Stromal cell of bone marrow (primary cell): ENCODE data around the gene RPS5.
A peak's percentile ranks its signal among the peaks of the same experiment; 100 is the strongest.
"Not testable (repeated sequence)": the region's sequence is repeated elsewhere in the genome, so short reads cannot be mapped to it uniquely, and the experiment has no call there.

ENCODE experiments used
- DNase-seq: peaks from one replicate; pipeline ENCODE4 v3.0.0-alpha.2; 2012; ENCODE audit warnings: low read depth

RPS5 gene

DNA sequence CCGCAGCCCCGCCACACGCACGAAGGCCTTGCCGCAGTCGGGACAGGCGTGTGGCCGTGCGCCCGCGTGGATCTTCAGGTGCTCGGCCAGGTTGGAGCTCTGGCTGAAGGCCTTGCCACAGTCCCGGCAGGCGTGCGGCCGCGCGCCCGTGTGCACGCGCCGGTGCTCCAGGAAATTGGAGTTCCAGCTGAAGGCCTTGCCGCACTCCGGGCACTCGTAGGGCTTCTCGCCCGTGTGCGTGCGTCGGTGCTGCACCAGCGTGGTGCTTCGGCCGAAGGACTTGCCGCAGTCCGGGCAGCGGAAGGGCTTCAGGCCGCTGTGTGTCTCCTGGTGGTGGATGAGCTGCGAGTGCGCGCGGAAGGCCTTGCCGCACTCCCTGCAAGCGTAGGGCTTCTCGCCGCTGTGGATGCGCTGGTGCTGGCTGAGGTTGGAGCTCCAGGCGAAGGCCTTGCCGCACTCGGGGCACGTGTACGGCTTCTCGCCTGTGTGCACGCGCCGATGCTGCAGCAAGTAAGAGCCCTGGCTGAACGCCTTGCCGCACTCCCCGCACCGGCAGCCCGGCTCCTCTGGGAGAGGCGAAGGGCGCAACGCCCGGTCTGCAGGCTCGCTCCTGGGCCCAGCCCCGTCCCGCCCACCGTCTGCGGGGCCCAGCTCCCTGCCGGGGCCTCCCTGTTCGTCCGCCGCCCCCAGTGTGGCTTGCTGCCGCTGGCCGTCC lies 30.1 kb upstream of the RPS5 start:
- DNase-seq = no peak

DNA sequence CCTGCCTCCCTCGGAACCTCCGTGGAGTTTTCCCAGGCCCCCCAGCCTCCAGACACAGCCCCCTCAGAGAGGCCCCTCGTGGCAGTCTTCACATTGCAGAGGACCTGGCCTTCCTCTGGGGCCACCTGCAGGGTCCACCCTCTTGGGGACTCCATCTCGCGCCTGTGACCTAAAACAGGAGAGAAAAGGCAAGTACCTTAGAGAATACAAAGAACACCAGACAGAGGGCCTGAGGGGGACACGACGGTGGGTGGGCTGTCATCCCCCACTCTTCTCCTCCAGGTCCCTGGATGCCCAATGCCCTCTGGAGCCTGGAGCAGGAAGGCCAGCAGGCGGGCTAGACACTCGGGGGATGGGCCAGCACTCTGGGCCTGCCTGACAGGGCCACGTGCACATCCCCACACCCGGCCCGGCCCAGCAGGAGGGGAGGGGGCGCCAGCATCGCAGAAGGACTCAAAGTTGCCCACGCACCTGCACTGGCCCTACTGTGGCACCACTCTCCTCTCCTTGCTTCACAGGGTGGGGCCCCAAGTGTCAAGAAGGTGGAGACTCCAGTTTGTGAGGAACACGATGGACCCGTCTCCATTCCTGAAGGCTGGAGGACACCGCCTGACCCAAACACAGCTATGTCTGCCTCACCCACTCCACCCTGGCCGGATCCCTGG lies 29.5 kb upstream of the RPS5 start:
- DNase-seq = no peak

DNA sequence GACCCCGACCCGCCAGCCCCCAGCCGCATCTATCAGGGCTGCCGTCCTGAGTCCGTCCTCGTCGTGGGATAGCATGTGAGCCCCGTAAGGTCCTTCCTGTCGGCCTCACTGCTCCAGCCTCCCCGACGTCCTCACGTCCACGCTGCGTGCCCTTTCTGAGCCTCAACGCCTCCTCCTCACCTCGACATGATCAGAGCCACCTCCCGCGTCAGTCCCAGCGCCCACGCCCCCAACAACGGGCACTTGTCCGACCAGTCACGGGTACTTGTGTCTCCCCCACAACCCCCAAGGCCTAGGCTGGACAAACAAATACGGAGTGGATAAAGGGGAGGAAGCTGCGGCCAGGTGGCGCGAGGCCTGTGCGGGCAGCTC lies 25.2 kb upstream of the RPS5 start:
- DNase-seq = no peak

DNA sequence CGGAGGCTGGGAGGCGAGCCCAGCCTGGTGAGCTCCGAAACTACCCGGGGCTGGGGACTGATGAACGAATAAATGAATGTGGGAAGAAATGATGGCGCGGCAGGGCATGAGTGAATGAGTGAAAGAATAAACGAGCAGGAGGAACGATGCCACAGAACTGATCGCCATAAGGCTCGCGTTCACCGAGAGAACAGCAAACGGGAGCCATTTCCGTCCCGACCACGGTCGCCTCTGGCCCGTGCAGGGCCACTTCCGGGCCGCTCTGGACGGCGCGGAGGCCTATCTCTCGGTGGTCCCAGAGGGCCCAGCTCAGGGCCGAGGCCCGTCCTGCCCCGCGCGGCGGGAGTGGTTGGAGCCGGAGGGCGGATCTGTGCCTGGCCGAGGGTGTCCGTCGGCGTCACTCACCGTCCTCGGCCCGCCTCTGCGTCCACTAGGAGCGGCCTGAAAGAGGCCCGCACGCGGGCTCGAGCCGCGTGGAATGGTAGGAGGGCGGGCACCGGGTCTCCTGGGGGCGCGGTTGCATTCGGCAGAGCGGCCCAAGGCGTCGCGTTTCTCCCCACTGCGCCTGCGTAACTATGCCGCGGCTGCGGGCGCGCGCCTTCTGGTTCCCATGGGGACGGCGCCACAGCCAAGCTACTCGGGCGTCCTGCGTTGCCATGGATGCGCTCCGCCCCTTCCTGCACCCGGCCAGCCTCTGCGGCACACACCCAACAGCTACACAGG lies 24.6 kb upstream of the RPS5 start, which contains the start of gene ZNF497:
Gene ZNF497 (minus strand): TSS at position 480 of the 723 bp plus-strand sequence. CDS start 5,116 bp downstream, outside the sequence.
- peak; percentile 90 for DNase-seq

DNA sequence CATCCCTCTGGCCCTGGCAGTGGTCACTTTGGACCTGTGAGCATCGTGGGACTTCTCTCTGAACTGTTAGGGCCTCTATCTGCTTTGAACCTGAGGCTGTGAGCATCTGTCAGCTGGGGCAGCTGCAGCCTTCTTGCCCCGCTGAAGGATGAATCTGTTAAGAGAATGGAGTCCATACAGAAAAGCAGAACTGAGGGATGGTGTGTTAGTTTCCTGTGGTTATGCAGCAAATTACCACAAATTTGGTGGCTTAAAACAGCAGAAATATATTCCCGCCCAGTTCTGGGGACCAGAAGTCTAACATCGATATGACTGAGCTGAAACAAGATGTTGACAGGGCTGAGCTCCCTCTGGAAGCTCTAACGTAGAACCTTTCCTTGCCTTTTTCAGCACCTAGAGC lies 22.9 kb upstream of the RPS5 start:
- DNase-seq = no peak

DNA sequence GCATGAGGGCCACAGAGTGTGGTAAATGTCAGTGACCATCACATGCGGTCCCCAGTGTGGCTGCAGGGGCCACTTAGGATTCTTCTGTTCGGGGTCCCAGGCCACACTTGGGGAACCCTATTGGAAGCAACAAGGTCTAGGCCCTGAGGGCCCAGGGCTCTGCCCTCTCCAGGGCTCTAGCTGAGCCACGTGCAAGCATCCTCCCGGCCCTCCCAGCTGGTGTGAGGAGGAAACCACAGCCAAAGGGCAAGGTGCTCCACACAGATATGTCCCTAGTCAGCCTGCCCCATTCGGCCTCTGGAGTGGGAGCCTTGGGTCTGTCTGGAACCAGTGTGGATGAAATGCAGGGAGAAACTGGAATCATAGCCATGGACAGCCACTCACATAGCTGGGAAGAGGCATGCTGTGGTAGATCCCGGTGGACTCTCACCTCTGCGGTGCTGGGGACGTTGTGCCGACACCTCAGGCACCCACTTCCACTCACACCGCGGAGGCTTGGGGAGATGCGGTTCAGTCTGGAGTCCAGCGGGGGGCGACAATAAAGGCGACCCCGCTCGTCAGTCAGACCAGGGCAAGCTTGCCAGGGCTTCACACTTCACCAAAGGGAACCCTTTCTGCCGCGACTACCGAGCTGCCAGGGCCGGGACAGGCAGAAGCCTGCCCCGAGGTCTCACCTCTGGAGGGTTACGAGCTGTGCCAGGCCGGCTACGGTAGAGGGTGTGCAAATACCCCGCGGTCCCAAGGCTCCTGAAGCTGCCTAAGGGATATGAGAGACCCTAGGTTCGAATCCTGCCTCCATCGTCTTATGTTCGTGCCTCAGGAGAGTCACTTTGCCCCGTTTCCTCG lies 20.3 kb upstream of the RPS5 start:
- DNase-seq = no peak

DNA sequence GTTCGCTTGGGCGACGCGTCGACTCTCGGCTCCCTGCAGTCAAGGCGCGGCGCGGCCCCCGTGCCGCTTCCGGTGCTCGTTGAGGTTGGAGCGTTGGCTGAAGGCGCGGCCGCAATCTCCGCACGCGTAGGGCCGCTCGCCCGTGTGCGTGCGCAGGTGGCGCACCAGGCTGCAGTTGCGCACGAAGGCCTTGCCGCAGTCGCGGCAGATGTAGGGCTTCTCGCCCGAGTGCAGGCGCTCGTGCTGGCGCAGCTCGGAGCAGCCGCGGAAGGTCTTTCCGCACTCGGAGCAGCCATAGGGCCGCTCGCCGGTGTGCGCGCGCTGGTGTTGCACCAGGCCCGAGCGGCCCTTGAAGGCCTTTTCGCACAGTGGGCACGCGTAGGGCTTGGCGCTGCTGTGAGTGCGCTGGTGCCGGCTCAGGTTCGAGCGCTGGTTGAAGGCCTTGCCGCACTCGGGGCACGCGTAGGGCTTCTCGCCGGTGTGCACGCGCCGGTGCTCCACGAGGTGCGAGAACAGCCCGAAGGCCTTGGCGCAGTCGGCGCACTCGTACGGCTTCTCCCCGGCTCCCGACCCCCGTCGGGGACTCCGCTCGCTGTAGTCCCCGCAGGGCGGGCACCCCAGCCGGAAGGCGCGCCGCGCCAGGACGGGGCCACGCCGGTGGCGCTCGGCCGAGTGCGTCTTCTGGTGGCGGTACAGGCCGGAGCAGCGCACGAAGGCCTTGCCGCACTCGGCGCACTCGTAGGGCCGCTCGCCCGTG lies 19.2 kb upstream of the RPS5 start:
- no peak for DNase-seq

DNA sequence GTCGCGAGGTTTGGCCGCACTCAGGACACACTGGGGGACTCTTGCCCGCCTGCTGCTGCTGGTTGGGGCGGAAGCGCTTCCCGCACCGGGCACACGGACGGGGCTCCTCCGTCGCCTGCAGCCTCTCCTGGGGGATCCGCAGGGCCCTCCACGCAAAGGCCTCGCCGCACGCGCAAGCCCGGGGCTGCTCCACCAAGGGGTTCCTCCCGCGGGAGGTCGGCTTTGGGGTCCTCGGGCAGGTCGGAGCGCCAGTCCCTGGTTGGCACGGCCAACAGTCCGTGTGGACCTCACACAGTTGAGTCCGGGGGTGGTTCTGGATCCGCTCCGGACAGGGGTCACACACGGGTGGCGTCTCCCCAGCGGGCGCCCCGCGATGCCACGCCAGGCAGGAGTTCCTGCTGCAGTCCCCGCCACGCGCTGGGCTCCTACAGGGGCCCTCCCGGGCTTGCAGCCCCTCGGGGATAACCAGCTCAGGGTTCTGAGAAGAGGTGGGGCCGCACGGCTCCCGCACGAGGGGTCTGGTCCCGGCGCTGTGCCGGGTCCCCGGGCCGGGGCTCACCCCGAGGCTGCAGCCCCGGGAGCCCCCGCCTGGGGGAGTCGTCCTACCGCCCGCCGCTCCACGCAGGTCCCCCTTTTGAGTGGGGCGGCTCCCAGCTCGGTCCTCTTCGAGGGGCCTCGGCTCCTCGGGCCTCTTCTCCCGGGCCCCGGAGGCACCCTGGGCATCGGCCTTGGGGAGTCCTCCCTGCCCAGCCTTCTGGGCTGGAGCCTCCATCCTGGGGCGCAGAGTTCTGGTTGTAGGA lies 18.3 kb upstream of the RPS5 start:
- DNase-seq = no peak

DNA sequence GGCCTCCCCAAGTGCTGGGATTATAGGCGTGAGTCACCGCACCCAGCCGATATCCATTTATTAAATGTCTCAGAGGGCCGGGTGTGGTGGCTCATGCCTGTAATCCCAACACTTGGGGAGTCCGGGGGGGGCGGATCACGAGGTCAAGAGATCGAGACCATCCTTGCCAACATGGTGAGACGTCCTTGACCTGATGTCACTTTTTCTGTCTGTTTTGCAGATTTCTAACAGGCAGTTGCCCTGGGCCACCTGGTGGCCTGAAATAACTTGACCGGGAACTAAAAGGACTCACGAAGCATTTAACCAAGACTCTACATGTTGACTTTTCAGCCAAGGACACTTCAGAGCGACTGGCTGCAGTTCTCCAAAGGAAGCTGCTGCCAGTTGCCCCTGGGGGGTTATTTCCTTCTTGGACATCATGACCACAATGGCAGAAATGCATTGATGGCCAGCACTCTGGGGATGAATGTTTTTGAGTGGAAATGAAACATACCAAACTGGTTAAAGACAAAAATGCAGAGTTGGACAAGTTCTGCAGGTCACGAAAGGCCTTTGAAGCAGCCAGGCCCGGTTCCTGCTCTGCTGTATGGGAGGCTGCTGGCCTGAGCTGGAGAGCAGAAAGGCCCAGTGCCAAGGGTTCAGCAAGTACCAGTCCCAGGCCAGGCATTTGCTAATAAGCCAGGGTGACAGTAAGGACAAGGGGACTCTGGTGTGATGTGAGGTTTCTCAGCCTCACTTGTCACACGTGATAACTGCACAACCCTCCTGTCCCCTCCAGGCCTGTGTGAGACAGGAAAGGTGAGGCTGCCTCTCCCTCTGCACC lies 14.5 kb upstream of the RPS5 start:
- no peak for DNase-seq

DNA sequence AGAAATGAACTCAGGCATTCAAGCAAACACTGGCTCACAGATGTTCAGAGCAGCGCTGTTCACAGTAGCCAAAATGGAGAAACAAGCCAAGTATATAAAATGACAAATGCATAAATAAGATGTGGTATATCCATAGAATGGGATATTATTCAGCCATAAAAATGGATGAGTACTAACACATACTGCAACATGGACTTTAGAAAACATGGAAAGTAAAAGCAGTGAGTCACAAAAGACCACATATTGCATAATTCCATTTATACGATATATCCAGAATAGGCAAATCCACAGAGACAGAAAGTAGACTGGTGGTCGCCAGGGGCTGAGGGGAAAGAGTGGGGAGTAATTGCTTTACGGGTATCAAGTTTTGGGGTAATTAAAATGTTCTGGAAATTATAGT lies 12.9 kb upstream of the RPS5 start:
- DNase-seq = peak; percentile 40

DNA sequence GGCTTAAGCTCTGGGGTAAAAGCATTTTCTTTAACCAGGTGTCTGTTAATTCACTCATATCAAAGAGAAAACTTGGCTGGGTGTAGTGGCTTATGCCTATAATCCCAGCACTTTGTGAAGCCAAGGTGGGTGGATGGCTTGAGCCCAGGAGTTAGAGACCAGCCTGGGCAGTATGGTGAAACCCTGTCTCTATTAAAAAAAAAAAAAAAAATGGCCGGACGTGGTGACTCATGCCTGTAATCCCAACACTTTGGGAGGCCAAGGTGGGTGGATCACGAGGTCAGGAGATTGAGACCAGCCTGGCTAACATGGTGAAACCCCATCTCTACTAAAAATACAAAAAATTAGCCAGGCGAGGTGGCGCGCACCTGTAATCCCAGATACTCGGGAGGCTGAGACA lies 10.3 kb upstream of the RPS5 start:
- DNase-seq = not testable (repeated sequence)

DNA sequence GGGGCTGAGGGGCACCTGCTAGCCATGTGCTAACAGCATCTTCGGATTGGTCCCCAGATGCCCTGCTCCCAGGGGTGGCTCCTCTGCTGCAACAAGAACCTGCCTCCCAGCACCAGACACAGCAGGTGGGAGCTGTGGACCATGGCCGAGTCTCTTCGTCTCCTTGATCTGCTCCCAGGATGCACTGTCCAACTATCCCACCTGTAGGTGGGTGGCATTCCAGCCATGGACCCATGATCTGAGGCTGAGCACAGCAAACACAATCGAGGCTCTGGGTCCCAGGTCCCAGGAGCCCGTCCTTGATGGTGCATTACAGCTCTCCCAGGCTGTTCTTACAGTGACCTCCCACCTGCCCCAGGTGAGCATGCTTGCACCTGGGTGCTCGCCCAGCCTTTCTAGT lies 7.8 kb upstream of the RPS5 start:
- no peak for DNase-seq

DNA sequence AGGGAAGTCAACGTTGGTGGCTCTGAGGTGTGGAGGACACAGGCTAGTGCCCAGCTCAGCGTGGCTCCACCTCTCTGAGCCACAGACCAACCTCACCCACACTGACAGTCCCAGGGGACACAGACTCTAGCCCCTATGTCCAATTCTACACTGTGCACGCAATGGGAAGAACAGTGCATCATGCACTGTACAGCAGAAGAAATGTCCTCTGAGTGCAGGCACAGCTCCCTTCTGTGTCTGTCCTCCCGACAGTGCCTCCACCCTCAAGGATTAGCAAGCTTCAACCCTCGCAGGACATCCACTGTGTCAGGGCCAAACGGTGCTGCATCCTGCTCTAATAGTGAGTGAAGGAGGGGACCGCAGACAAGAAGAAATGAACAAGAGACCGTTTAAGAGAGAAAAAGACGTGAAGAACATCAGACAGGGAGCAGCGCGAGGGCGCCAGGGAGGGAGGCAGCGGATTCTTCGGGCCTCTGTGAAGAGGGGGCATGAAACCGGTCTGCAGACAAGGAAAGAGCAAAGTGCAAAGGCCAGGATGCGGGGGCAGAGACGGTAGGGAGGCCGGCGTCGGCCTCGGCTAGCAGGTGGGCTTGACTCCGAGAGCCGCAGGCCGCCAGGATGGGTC lies 6.9 kb upstream of the RPS5 start:
- DNase-seq = no peak

DNA sequence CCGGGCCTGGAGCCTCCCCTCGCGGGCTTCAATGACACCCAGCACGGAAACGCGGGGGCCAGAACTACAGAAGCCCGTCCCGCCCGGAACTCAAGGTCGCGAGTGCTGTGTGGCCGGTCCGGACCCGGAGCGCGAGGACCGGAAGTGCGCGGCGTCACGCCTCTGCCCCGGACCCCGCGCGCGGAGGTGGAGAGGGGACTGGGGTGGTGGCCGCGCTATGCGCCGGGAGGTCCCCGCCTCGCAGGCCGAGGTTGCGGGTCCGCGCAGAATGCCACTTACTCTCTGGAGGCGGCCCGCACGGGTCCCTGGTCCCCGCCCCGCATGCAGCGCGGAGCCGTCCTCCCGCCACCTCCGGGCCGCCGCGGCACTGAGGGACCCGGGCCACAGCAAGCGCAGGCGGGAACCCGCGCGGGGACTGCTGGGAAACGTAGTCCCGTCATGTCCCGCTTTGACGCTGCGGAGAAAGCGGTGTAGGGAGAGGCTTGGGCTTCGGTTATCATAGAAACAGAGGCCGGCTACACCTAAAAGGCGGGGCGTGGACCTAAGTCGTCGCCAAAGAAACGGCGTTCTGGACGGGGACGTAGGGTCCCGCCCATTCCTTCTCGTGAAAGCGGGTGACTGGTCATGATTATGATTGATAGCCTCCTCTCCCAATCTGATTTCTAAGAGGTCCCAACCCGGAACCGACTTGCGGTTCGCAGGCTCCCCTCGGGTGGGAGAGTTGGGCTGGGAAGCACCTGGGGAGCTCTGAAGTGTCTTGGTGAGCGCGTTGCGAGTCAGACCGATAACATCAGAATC lies 6.2 kb upstream of the RPS5 start, which contains the start of gene ZNF837:
Gene ZNF837 (minus strand): TSS at position 369 of the 798 bp plus-strand sequence. CDS start 11,698 bp downstream, outside the sequence.
- DNase-seq = peak; percentile 100

DNA sequence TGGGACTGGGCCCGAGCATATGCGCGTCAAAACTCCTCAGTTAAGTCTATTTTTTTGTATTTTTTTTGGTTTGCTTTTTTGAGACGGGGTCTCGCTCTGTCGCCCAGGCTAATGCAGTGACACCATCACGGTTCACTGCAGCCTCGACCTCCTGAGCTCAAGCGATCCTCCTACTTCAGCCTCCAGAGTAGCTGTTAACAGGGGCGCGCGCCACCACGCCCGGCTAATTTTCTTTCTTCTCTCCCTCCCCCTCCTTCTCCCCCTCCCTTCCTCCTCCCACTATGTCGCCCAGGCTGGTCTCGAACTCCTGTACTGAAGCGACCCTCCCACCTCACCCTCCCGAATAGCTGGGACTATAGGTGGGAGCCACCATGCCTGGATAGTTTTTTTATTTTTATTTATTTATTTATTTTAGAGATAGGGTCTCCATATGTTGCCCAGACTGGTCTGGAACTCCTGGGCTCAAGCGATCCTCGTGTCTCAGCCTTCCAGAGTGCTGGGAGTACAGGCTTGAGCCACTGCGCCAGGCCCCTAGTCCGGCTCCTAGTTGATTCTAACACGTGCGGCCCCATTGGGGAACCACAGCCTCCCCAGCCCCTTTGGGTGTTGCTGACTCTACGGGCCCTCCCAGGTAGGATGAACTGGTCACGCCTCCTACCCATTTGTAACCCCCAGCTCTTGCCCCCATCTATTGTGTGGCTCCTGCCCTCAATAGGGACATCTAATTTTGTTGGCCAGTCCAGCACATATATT lies 5.4 kb upstream of the RPS5 start:
- no peak for DNase-seq

DNA sequence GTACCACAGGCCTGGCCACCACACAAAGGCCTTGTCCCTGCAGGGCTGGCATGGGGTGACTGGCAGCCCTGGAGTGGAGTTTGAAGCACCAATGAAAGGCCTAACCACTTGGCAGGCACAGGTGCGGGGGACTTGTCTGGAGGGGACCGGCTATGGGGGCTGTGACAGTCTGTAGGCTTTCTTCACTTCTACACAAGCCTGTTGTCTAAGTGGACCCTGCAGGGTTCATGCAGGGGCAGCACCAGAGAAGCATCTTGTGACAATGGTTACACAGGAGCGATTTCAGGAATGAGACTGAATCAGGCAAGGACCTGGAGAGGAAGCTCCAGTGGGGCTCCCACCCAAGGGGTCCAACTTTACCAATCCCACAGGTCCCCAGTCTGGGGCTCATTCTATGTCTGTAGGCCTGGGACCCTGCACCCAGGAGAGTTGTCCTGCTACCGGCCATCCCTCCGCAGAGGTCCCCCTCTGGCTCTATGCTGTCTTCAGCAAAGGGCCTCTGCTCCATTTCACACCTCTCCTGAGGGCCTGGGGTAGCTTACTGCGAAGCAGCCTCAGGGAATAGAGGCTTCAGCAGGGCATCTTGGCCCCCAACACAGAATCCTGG lies 4.0 kb upstream of the RPS5 start:
- DNase-seq = no peak

DNA sequence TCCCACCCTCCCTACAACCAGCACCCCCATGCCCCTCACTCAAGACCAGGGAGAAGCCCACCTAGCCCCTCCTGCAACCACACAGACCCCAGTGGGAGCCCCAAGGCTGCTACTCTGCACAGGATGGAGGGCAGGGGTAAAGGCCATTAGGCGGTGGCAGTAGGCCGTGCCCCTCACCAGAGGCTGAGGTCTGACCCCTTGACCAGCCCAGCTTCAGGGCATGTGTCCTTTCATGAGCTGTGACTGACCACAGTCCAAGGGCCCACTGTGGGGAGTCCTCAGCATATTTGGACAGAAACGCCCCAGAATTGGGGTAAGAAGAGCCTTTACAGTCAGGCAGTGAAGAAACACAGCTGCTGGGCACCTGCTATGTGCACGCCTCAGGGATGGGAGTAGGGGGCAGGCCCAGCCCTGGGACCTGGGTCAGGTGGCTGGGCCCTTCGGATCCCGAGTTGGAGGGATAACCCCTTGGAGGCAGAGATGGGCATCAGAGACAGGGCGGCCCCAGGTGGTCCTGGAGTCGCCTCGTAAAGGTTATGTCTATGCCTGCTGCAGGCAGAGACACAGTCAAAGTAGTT lies 1.7 kb upstream of the RPS5 start:
- DNase-seq = no peak
